Kidney tubule cell (primary cell): ENCODE results near the gene F12.

Experiments used
- DNase-seq: peaks from one replicate; pipeline ENCODE4 v3.0.0-alpha.2; 2018; ENCODE audit warnings: low spot score

Gene F12

GRCh38 chr5:177446200-177447065, 37.1 kb upstream of the F12 start, which contains the start of gene PRR7:
Gene PRR7 (plus strand): TSS chr5:177446814. CDS start chr5:177455068, 8,254 bp downstream.
- peak; percentile 75 for DNase-seq

DNA sequence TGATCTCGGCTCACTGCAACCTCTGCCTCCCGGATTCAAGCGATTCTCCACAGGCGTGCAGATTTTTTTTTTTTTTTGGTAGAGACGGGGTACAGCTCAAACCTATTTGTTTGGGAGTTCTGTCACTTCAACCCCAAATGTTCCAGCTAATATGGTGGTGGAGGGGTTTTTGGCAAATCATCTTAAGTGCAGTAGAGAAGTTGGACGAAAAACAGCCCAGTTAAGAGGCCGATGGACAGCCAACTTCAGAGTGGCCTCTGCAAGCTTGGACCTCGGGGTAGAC, 36.5 kb upstream of the F12 start:
- no peak for DNase-seq

- no peak for DNase-seq
Observed at GRCh38 chr5:177445052-177445916, 35.9 kb upstream of the F12 start.

- DNase-seq = no peak
Observed at GRCh38 chr5:177444106-177445051, 35.0 kb upstream of the F12 start.

DNA sequence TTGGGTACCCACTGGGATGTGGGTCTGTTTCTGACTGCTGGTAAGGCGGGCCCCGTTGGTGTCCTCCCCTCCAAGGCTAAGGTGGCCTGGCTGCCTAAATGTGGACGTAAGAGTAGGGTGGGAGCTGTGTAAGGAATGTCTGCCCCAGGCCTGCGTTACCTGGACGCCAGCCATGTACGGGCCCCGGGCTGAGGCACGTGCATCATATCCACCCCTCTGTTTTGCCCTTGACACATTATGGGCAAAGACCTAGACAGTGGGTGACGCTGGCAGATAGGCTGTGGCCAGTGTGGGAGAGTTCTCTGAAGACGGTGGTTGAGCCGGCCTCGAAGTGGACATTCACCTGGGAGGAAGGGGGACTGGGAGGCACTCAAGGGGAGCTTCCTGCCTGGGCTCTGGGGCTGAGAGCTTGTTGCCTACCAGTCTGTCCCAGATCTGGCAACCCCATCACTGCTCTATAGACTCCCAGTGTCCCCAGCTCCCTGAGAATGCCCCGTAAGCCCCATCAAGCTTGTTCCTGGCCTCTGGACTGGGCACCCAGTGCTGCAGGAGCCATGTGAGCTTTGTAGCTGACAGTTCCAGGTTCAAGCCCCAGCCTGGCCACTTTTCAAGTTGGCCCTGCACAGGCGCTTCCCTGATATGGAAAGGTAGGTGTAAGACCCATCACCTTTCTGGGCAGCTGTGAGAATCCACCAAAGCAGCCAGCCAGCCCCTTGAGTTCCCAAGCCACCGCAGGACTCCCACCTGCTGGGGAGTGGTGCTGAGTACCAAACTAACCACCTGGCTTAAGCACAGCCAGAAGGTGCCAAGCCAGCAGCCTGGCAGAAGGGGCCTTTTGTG, 34.0 kb upstream of the F12 start:
- no peak for DNase-seq

DNA sequence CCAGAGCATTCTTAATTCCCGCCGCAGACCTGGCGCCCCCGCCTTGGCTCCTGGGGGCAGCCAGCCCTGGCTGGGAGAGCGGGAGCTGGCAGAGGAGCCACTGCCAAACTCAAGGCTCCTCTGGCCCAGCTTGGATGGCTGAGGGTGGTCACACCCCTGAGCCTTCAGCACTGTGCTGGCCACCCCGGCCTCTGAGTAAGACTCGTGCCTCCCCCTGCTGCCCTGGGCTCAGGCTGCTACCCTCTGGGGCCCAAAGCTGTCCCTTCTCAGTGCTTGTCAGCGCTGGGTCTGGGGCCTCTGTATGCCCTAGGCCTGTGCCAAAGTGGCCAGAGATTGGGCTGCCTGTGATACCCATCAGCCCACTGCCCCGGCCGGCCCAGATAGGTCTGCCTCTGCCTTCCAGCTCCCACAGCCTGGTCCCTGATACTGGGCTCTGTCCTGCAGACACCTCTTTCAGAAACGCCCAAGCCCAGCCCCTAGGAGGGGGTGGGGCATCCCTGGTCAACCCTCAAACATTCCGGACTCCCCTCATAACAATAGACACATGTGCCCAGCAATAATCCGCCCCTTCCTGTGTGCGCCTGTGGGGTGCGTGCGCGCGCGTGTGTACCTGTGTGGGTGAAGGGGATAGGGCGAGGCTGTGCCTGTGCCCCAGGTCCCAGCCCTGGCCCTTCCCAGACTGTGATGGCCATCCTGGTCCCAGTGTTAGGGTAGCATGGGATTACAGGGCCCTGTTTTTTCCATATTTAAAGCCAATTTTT, 32.9 kb upstream of the F12 start:
- no peak for DNase-seq

GRCh38 chr5:177440990-177441780, 31.8 kb upstream of the F12 start:
- no peak for DNase-seq

GRCh38 chr5:177440211-177440989, 31.0 kb upstream of the F12 start:
- no peak for DNase-seq

DNA sequence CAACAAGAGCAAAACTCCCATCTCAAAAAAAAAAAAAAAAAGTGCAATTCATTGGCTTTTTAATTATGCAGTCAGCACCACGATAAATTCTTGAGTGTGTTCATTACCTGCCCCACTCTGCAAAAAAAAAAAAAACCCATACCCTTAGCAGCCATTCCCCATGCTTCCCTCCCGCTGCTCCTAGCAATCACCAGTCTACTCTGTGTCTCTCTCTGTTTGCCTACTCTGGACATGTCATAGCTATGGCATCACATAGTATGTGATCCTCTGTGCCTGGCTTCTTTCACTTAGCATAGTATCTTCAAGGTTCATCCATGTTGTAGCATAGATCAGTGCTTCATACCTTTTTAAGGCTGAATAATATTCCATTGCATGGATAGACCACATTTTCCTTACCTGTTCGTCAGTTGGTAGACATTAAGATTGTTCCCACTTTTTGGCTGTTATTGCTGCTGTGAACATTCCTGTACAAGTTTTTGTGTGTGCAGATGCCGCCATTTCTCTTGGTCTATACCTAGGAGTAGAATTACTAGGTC, 30.2 kb upstream of the F12 start:
- DNase-seq = no peak

- DNase-seq = no peak
Observed at GRCh38 chr5:177438468-177438867, 29.1 kb upstream of the F12 start.

GRCh38 chr5:177437623-177438022, 28.3 kb upstream of the F12 start:
- no peak for DNase-seq

- DNase-seq = no peak
Observed at GRCh38 chr5:177435847-177436536, 26.6 kb upstream of the F12 start.

GRCh38 chr5:177434942-177435738, 25.8 kb upstream of the F12 start:
- DNase-seq = no peak

- DNase-seq = peak; percentile 30
Observed at GRCh38 chr5:177434437-177434836, 25.1 kb upstream of the F12 start.

DNA sequence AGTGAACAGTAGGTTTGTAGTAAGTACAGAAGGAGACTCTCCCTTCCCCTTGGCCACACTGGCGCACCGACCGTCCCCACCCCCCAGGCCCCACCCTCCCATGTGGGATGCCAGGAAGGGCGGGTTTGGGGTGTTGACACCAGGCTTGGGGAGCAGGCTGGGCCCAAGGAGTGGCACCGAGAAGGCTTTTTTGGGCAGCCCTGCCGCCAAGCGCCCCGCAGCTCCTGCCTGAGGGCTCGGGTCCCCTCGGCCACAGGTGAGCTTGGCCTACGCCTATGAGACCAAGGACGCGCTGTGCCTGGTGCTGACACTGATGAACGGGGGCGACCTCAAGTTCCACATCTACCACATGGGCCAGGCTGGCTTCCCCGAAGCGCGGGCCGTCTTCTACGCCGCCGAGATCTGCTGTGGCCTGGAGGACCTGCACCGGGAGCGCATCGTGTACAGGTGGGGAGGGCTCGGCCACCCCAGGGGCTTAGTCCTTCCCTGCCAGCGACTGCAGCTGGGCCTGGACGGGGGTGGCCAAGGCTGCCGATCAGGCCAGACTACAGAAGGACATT, 24.4 kb upstream of the F12 start:
- DNase-seq = no peak

DNA sequence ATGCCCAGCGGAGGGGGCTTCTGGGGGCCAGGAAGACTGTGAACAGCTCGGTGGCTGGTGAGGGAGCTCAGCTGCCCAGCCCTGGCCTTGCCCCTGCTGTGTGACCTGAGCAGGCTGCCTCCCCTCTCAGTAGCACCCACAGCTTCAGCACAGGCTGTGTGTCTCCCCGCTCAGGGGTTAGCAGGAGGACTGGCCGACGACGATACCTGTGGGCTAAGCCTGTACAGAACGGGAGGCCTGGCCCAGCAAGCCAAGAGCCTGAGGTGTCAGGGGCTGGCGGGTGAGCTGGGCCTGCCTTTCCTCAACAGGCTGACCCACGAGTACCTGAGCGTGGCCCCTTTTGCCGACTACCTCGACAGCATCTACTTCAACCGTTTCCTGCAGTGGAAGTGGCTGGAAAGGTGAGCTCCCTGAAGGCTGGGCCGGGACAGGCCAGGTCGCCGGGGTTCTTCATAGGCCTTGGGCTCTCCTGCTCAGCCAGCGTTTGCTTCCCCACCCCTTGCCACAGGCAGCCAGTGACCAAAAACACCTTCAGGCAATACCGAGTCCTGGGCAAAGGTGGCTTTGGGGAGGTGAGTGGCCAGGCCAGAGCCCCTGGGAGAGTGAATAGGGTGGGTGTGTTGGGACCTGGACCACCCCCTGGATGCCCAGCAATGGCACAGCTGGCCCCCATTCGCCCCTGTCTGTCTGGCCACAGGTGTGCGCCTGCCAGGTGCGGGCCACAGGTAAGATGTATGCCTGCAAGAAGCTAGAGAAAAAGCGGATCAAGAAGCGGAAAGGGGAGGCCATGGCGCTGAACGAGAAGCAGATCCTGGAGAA, 23.7 kb upstream of the F12 start:
- DNase-seq = no peak
